ES-I3 (cell line): ENCODE results near the gene ATP8A1.

Experiments used
- H3K36me3 ChIP-seq: 2 replicates; pipeline ENCODE4 v1.6.1; 2013; ENCODE audit warnings: mild to moderate bottlenecking, low read length, control low read depth, moderate library complexity; ENCODE audit not compliant: insufficient read depth
- H3K4me1 ChIP-seq: 2 replicates; pipeline ENCODE4 v1.6.1; 2013; ENCODE audit warnings: mild to moderate bottlenecking, control low read depth, low read length; ENCODE audit not compliant: insufficient read depth
- H3K9ac ChIP-seq: 2 replicates; pipeline ENCODE4 v1.6.1; 2013; ENCODE audit warnings: low read depth, mild to moderate bottlenecking, low read length, moderate library complexity
- H3K9me3 ChIP-seq: 2 replicates; pipeline ENCODE4 v1.6.1; 2013; ENCODE audit warnings: mild to moderate bottlenecking, low read length, moderate library complexity; ENCODE audit not compliant: control insufficient read depth, insufficient read depth

ATP8A1 gene

GRCh38 chr4:42594888-42595287, 62.0 kb downstream of the ATP8A1 start:
- Histone ChIP-seq H3K9ac (no peak overlapping the region), H3K4me1 (no peaks in the 10 kb centered on the region), H3K36me3 (no peaks in the 10 kb centered on the region), H3K9me3 (no peaks in the 10 kb centered on the region)

DNA sequence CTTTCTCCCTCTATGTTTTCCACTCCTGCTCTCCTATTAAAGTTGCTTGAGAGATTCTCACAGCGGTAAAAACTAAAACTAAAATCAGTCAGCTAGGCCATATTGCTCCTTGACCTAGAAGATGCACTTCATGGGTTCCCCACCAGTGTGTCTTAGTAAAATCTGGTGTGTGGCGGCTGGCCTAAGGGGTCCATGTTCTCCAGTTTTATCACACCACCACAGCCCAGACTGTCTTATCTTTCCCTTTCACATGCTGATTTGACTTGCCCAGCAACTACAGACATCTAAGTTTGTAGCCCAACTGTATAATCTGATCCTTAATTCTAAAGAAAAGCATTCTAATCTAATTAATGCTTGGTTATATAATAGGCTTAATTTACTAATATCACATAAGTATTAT, 68.0 kb downstream of the ATP8A1 start:
- no peaks in the 10 kb centered on the region for H3K9me3 ChIP-seq
- H3K4me1 ChIP-seq = no peaks in the 10 kb centered on the region
- no peak overlapping the region for H3K9ac ChIP-seq
- H3K36me3 ChIP-seq = no peaks in the 10 kb centered on the region

DNA sequence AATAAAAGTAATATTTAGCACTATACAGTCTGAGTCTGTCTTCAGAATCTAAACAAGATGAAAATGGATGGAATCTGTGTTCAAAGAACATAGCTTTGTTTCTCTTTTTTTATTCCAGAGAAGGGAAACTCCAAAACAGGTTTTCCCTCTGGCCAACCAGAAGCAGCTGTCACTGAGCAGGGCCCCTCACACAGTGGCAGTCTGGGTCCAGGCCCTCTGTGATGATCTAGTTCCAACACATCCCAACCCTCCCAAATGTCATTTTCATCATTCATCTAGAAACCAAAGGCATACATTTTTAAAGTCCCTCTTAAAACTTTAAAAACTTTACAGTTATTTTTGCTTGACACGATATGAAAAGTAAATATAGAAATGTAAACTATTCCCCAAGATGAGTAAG, 70.1 kb downstream of the ATP8A1 start:
- no peaks in the 10 kb centered on the region for H3K4me1 ChIP-seq
- no peaks in the 10 kb centered on the region for H3K36me3 ChIP-seq
- no peaks in the 10 kb centered on the region for H3K9me3 ChIP-seq
- no peak overlapping the region for H3K9ac ChIP-seq

DNA sequence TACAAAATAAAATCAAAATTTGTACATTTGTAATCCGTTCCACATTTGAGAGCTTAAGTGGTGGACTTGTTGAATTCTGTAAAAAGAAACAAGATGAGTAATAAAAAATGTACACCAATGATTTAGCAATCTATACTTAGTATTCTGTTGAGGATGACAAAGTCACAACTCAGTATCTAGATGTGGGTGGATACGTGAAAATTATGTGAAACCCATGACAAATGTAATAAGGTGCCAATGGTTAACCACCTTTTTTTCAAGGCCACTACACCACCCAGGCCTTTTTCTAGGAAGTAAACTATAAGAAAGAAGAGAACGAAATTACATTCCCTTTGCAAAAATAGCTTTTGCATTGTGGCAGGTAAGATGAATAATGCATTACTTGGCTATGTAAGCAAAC, 77.0 kb downstream of the ATP8A1 start:
- no peak overlapping the region for H3K9ac ChIP-seq
- H3K4me1 ChIP-seq = no peaks in the 10 kb centered on the region
- H3K36me3 ChIP-seq = no peaks in the 10 kb centered on the region
- H3K9me3 ChIP-seq = no peaks in the 10 kb centered on the region

- Histone ChIP-seq H3K36me3 (no peaks in the 10 kb centered on the region), H3K4me1 (no peaks in the 10 kb centered on the region), H3K9me3 (no peaks in the 10 kb centered on the region), H3K9ac (no peak overlapping the region)
Measured at GRCh38 chr4:42578187-42578586, 78.7 kb downstream of the ATP8A1 start.

DNA sequence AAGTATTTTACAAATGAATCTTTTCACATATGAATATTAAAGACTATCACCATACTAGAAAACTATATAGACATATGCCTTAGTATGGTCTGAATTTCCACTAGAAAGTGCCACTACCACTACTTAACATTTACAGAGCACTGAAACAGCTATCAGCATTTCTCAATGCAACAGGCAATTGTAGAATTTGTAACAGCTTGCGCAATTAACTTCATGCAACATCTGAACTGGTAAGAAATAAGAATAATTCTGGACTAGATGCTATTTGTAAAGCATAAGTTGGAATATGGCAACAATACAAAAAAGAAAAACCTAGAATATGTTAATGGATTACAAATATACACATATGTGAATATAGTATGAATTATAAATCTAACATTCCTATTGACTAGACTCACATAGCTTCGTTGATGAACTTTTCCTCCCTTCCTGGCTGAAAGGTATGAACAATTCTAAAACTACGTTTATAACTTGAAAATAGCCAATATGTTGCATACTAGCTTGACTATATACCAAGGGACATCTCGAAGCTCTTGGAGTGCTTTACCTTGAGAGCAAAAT, 82.0 kb downstream of the ATP8A1 start:
- H3K4me1 ChIP-seq = no peaks in the 10 kb centered on the region
- no peak overlapping the region for H3K9ac ChIP-seq
- H3K36me3 ChIP-seq = no peaks in the 10 kb centered on the region
- H3K9me3 ChIP-seq = no peaks in the 10 kb centered on the region

GRCh38 chr4:42573249-42573648, 83.7 kb downstream of the ATP8A1 start:
- no peaks in the 10 kb centered on the region for H3K9me3 ChIP-seq
- H3K9ac ChIP-seq = no peak overlapping the region
- no peaks in the 10 kb centered on the region for H3K36me3 ChIP-seq
- no peaks in the 10 kb centered on the region for H3K4me1 ChIP-seq

GRCh38 chr4:42570221-42570620, 86.7 kb downstream of the ATP8A1 start:
- H3K36me3 ChIP-seq = no peaks in the 10 kb centered on the region
- no peak overlapping the region for H3K9ac ChIP-seq
- no peaks in the 10 kb centered on the region for H3K9me3 ChIP-seq
- no peaks in the 10 kb centered on the region for H3K4me1 ChIP-seq

GRCh38 chr4:42568610-42569207, 88.2 kb downstream of the ATP8A1 start:
- H3K4me1 ChIP-seq = no peaks in the 10 kb centered on the region
- no peak overlapping the region for H3K9ac ChIP-seq
- H3K9me3 ChIP-seq = no peaks in the 10 kb centered on the region
- no peaks in the 10 kb centered on the region for H3K36me3 ChIP-seq

- H3K9ac ChIP-seq = no peak overlapping the region
- H3K4me1 ChIP-seq = no peaks in the 10 kb centered on the region
- no peaks in the 10 kb centered on the region for H3K9me3 ChIP-seq
- no peaks in the 10 kb centered on the region for H3K36me3 ChIP-seq
Measured at GRCh38 chr4:42566835-42567234, 90.1 kb downstream of the ATP8A1 start.

GRCh38 chr4:42562016-42562415, 94.9 kb downstream of the ATP8A1 start:
- H3K9ac ChIP-seq = no peak overlapping the region
- no peaks in the 10 kb centered on the region for H3K9me3 ChIP-seq
- no peaks in the 10 kb centered on the region for H3K36me3 ChIP-seq
- no peaks in the 10 kb centered on the region for H3K4me1 ChIP-seq

DNA sequence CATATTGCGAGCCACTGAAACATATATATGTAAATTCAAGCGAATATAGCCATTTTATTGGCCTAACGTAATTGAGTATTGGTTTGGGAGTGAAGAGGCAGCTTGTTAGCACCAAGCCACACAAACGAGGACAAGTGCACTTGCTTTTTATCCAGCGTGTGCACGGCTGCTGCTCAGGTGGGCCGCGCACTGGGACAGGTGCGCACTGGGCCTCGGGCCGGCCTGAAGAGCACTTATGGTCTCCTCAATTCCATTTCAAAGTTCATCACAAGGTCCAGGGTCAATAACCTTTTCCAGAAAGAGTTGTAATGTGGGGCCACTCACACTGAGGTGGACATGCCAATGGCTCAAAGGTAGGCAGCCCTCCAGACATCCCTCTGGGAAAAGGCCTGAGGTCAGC, 95.9 kb downstream of the ATP8A1 start:
- Histone ChIP-seq H3K4me1 (no peaks in the 10 kb centered on the region), H3K9me3 (no peaks in the 10 kb centered on the region), H3K36me3 (no peaks in the 10 kb centered on the region), H3K9ac (no peak overlapping the region)

DNA sequence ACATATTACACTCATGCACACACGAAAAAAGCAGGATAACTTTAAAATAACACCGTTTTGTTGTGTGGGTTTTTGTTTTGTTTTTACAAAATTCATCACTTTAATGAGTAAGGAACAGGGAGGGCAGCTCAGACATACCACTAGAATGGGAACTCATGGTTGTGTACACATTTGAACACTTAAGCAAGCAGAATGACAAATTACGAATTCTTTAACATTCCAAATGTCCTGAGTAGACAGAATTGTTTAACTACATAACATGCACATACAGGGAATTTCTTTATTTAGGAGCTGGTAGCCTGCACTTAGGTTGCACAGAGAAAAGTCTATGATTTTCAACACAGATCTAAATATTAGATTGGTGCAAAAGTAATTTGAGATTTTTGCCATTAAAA, 96.4 kb downstream of the ATP8A1 start:
- no peaks in the 10 kb centered on the region for H3K9me3 ChIP-seq
- no peak overlapping the region for H3K9ac ChIP-seq
- H3K4me1 ChIP-seq = no peaks in the 10 kb centered on the region
- H3K36me3 ChIP-seq = no peaks in the 10 kb centered on the region

- H3K36me3 ChIP-seq = no peaks in the 10 kb centered on the region
- H3K9ac ChIP-seq = no peak overlapping the region
- no peaks in the 10 kb centered on the region for H3K4me1 ChIP-seq
- no peaks in the 10 kb centered on the region for H3K9me3 ChIP-seq
Measured at GRCh38 chr4:42558156-42558555, 98.7 kb downstream of the ATP8A1 start.

- H3K36me3 ChIP-seq = no peaks in the 10 kb centered on the region
- H3K4me1 ChIP-seq = no peaks in the 10 kb centered on the region
- no peak overlapping the region for H3K9ac ChIP-seq
- no peaks in the 10 kb centered on the region for H3K9me3 ChIP-seq
Measured at GRCh38 chr4:42555828-42556227, 101.1 kb downstream of the ATP8A1 start.

GRCh38 chr4:42554072-42554471, 102.8 kb downstream of the ATP8A1 start:
- H3K4me1 ChIP-seq = no peaks in the 10 kb centered on the region
- H3K36me3 ChIP-seq = no peaks in the 10 kb centered on the region
- H3K9me3 ChIP-seq = no peaks in the 10 kb centered on the region
- no peak overlapping the region for H3K9ac ChIP-seq
